ENCODE measurements around the gene LAMB1. TPM values are rescaled to one million over a fixed set of nuclear protein-coding genes. Genes with fewer than 3 reads are reported as not detected.

The LAMB1 gene
- total and polyA plus RNA-seq, 2 of the 13 experiments (the other 11 are each of a cell fraction or from before 2014, with no cell fraction given): 109 to 124 TPM

DNA sequence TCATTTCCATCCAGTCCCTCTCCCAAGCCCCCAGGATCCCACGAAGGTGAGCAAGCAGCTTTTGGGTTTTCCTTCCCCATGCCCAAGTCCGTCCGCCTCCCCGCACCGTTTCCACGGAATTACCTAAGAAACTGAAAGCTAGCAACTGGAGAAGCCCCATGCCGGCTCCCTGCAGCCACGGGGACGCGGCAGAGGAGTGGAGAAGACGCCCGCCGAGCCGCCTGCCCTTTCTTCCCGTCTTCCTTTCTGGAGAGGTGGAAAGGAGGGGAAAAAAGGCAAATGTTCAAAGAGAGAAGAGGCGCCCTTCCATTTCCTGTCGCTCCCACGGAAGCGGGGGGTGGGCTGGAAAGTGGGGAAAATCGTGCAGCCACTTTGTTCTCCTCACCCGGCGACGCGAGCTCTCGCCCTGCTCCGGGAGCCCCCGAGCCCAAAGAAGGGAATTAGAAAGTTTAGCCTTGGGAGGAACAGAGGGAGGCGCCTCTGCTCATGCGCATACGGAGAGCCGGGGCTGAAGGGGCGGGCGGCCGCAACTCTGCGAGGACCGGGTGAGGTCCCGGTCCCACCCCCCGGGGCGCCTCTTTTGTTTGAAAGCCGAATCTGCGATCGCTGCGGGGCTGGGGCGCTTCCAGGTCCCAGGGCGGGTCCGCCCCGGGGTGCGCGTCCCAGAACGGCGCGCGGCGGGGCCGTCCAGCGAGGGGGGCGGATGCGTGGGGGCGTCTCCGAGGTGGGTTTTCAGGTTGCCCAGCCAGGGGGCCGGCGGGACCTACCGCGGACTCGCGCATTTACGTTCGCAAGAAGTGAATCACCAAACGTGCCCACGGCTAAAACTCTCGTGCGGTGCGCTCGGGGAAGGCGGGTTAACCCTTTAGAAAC, at the start of gene LAMB1 (continued):
- TF ChIP-seq, protein P1, sequence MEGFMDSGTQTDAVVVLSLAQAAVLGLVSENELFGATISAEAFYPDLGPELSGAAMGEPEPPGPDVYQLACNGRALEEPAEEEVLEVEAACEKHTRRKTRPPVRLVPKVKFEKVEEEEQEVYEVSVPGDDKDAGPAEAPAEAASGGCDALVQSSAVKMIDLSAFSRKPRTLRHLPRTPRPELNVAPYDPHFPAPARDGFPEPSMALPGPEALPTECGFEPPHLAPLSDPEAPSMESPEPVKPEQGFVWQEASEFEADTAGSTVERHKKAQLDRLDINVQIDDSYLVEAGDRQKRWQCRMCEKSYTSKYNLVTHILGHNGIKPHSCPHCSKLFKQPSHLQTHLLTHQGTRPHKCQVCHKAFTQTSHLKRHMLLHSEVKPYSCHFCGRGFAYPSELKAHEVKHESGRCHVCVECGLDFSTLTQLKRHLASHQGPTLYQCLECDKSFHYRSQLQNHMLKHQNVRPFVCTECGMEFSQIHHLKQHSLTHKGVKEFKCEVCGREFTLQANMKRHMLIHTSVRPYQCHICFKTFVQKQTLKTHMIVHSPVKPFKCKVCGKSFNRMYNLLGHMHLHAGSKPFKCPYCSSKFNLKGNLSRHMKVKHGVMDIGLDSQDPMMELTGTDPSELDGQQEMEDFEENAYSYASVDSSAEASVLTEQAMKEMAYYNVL (CRISPR knock-in tag; IDR thresholded peaks at IDR 0.05; ENCODE audit: borderline replicate concordance): 0 out of 2 replicates have a peak, but pooled peaks have one; percentile 63
- TF ChIP-seq HNRNPLL (IDR thresholded peaks at IDR 0.05; ENCODE audit: low read depth, low read length, poor library complexity, severe bottlenecking) (peak; percentile 72), ZNF24 (IDR thresholded peaks at IDR 0.05) (no peak), PHB2 (IDR thresholded peaks at IDR 0.05; ENCODE audit: partially characterized antibody) (no peak), NKX3-1 (CRISPR knock-in tag; IDR thresholded peaks at IDR 0.05) (0 out of 2 replicates have a peak, but pooled peaks have one; percentile 38), SATB2 (CRISPR knock-in tag; IDR thresholded peaks at IDR 0.05) (no peak), PHF21A (CRISPR knock-in tag; IDR thresholded peaks at IDR 0.05) (peak; percentile 51), ZNF780A (CRISPR knock-in tag; IDR thresholded peaks at IDR 0.05) (no peak), GABPB1 (CRISPR knock-in tag; IDR thresholded peaks at IDR 0.05) (peak; percentile 42; the same call in 1 of the 2 replicates), ZNF709 (CRISPR knock-in tag; IDR thresholded peaks at IDR 0.05) (0 out of 2 replicates have a peak, but pooled peaks have one; percentile 18), BRD4 (CRISPR knock-in tag; IDR thresholded peaks at IDR 0.05) (no peak), HOXD1 (CRISPR knock-in tag; IDR thresholded peaks at IDR 0.05) (no peak), TOE1 (CRISPR knock-in tag; IDR thresholded peaks at IDR 0.05) (no peak), RXRB (CRISPR knock-in tag; IDR thresholded peaks at IDR 0.05; ENCODE audit: borderline replicate concordance) (no peak), POLR2G (IDR thresholded peaks at IDR 0.05; ENCODE audit: low read depth, low read length) (peak; percentile 95)
- TF ChIP-seq, protein P2, sequence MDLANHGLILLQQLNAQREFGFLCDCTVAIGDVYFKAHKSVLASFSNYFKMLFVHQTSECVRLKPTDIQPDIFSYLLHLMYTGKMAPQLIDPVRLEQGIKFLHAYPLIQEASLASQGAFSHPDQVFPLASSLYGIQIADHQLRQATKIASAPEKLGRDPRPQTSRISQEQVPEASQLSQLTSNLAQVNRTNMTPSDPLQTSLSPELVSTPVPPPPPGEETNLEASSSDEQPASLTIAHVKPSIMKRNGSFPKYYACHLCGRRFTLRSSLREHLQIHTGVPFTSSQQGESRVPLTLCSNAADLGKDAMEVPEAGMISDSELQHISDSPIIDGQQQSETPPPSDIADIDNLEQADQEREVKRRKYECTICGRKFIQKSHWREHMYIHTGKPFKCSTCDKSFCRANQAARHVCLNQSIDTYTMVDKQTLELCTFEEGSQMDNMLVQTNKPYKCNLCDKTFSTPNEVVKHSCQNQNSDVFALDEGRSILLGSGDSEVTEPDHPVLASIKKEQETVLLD (CRISPR knock-in tag; IDR thresholded peaks at IDR 0.05; ENCODE audit: low read depth): peak; percentile 62
- TF ChIP-seq, protein P3, sequence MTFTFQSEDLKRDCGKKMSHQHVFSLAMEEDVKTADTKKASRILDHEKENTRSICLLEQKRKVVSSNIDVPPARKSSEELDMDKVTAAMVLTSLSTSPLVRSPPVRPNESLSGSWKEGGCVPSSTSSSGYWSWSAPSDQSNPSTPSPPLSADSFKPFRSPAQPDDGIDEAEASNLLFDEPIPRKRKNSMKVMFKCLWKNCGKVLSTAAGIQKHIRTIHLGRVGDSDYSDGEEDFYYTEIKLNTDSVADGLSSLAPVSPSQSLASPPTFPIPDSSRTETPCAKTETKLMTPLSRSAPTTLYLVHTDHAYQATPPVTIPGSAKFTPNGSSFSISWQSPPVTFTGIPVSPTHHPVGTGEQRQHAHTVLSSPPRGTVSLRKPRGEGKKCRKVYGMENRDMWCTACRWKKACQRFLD (CRISPR knock-in tag; IDR thresholded peaks at IDR 0.05; ENCODE audit: borderline replicate concordance): peak; percentile 50; the same call in 1 of the 2 replicates
- TF ChIP-seq, protein P4, sequence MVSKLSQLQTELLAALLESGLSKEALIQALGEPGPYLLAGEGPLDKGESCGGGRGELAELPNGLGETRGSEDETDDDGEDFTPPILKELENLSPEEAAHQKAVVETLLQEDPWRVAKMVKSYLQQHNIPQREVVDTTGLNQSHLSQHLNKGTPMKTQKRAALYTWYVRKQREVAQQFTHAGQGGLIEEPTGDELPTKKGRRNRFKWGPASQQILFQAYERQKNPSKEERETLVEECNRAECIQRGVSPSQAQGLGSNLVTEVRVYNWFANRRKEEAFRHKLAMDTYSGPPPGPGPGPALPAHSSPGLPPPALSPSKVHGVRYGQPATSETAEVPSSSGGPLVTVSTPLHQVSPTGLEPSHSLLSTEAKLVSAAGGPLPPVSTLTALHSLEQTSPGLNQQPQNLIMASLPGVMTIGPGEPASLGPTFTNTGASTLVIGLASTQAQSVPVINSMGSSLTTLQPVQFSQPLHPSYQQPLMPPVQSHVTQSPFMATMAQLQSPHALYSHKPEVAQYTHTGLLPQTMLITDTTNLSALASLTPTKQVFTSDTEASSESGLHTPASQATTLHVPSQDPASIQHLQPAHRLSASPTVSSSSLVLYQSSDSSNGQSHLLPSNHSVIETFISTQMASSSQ (IDR thresholded peaks at IDR 0.05; ENCODE audit: low read depth): no peak
- TF ChIP-seq, protein P4 (CRISPR knock-in tag; IDR thresholded peaks at IDR 0.05; ENCODE audit: borderline replicate concordance): 0 out of 2 replicates have a peak, but pooled peaks have one; percentile 57

Measured in HepG2 (cell line).